Measurements from ENCODE around the gene ZNF292.
"Not testable (repeated sequence)": the region's sequence is repeated elsewhere in the genome, so short reads cannot be mapped to it uniquely, and the experiment has no call there.

ZNF292 gene

DNA sequence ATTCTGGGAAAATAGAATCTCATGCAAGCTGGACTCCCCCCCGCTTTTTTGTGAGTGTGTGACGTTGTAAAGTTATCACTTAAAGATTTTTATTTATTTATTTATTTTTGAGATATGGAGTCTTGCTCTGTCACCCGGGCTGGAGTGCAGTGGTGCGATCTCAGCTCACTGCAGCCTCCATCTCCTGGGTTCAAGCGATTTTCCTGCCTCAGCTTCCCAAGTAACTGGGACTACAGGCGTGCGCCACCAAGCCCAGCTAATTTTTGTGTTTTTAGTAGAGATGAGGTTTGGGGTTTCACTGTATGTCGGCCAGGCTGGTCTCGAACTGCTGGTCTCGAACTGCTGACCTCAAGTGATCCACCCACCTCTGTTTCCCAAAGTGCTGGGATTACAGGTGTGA is 2.2 kb downstream of the ZNF292 start:
- H3K27ac ChIP-seq (ENCODE audit: insufficient read depth, low read depth, low read length, poor library complexity, severe bottlenecking); H3K36me3 ChIP-seq (ENCODE audit: control insufficient read depth, insufficient read depth, low read length); H3K9me3 ChIP-seq (ENCODE audit: control insufficient read depth, low read length); H3K4me1 ChIP-seq (ENCODE audit: control insufficient read depth, insufficient read depth, low read length): not testable (repeated sequence)
- Histone ChIP-seq H3K4me3 (ENCODE audit: insufficient read depth, low read depth, low read length) (peak overlapping the region; percentile 60), H3K27me3 (ENCODE audit: control insufficient read depth, insufficient read depth, low read length, poor library complexity, severe bottlenecking) (peaks cover 11% of the 10 kb centered on the region)
- WGBS, 2 experiments, result 88 to 94% methylated on average over 8 to 9 of the region's 10 CpGs

DNA sequence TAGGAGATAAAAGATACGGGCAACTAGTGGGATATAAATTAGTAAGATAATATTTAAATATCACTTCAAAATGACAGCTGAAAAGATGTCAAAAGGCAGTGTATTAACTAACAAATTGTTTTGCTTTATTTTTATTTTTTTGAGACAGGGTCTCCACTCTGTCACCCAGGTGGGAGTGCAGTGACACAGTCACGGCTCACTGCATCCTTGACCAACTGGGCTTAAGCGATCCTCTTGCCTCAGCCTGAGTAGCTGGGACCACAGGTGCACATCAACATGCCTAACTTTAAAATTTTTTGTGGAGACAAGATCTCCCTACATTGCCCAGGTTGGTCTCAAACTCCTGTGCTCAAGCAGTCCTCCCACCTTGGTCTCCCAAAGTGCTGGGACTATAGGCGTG is 5.9 kb downstream of the ZNF292 start:
- H3K27ac ChIP-seq (ENCODE audit: insufficient read depth, low read depth, low read length, poor library complexity, severe bottlenecking), result no peak overlapping the region
- no peak overlapping the region for H3K4me3 ChIP-seq (ENCODE audit: insufficient read depth, low read depth, low read length)
- 90 to 95% methylated on average over 3 to 4 of the region's 4 CpGs for WGBS, 2 experiments
- no peaks in the 10 kb centered on the region for H3K9me3 ChIP-seq (ENCODE audit: control insufficient read depth, low read length)
- H3K27me3 ChIP-seq (ENCODE audit: control insufficient read depth, insufficient read depth, low read length, poor library complexity, severe bottlenecking), result no peaks in the 10 kb centered on the region
- no peaks in the 10 kb centered on the region for H3K4me1 ChIP-seq (ENCODE audit: control insufficient read depth, insufficient read depth, low read length)
- H3K36me3 ChIP-seq (ENCODE audit: control insufficient read depth, insufficient read depth, low read length), result peaks cover 4% of the 10 kb centered on the region

DNA sequence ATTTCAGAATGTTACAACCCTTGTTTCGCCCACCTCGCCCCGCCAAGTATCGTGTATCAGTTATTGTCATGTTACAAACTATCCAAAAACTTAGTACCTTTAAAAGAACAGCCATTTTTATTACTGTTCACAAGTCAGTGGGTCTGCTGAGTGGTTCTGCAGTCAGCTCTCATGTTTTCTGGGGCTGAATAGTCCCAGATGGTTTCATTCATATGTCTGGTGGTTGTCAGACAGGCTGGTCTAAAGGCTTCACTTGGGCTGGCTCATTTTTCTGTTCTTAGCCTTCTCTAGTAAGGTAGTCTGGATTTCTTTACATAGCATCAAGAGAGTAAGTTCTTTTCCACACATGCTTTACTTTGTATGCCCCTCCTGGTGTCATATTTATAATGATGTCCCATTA is 8.6 kb downstream of the ZNF292 start:
- no peak overlapping the region for H3K4me3 ChIP-seq (ENCODE audit: insufficient read depth, low read depth, low read length)
- H3K27me3 ChIP-seq (ENCODE audit: control insufficient read depth, insufficient read depth, low read length, poor library complexity, severe bottlenecking), result no peaks in the 10 kb centered on the region
- no peaks in the 10 kb centered on the region for H3K36me3 ChIP-seq (ENCODE audit: control insufficient read depth, insufficient read depth, low read length)
- no peak overlapping the region for H3K27ac ChIP-seq (ENCODE audit: insufficient read depth, low read depth, low read length, poor library complexity, severe bottlenecking)
- H3K4me1 ChIP-seq (ENCODE audit: control insufficient read depth, insufficient read depth, low read length), result no peaks in the 10 kb centered on the region
- no peaks in the 10 kb centered on the region for H3K9me3 ChIP-seq (ENCODE audit: control insufficient read depth, low read length)
- whole genome bisulfite sequencing, 2 experiments, result 86 to 95% methylated on average over 4 of the region's 4 CpGs

DNA sequence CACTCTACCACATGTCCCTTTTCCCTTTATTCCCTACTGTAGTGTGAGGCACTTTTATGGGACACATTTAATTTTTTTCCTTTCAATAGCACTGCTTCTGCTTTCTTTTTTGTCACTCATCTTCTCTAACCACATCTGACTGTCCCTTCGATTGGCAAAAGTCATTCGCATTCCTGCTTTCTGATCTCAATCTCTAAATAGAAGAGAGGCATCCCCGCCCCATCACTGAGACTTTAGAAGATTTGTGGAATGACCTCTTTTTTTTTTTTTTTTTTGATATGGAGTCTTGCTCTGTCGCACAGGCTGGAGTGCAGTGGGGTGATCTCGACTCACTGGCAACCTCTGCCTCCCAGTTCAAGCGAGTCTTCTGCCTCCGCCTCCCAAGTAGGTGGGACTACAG is 9.1 kb downstream of the ZNF292 start:
- Histone ChIP-seq H3K27ac (ENCODE audit: insufficient read depth, low read depth, low read length, poor library complexity, severe bottlenecking) (no peak overlapping the region), H3K4me1 (ENCODE audit: control insufficient read depth, insufficient read depth, low read length) (no peaks in the 10 kb centered on the region), H3K9me3 (ENCODE audit: control insufficient read depth, low read length) (no peaks in the 10 kb centered on the region), H3K4me3 (ENCODE audit: insufficient read depth, low read depth, low read length) (no peak overlapping the region), H3K36me3 (ENCODE audit: control insufficient read depth, insufficient read depth, low read length) (no peaks in the 10 kb centered on the region), H3K27me3 (ENCODE audit: control insufficient read depth, insufficient read depth, low read length, poor library complexity, severe bottlenecking) (no peaks in the 10 kb centered on the region)
- WGBS, 2 experiments, result 92 to 95% methylated on average over 7 of the region's 7 CpGs

DNA sequence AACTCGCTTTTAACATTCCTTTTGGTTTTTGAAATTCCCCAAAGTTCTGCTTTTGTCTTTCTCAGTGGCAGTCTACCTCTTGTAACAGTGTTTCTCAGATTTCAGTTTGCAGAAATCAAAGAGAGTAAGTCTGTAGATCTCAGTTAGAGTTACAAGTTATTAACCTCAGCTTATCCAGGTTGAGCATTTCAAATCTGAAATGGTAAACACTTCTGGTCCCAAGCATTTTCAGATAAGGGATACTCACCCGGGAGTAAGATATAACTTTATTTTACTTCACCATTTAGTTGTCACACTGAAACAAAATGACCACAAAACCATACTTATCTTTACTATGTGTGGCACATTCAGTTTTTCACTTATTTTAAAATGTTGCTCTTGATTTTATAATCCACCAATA is 9.8 kb downstream of the ZNF292 start:
- no peaks in the 10 kb centered on the region for H3K36me3 ChIP-seq (ENCODE audit: control insufficient read depth, insufficient read depth, low read length)
- H3K27me3 ChIP-seq (ENCODE audit: control insufficient read depth, insufficient read depth, low read length, poor library complexity, severe bottlenecking), result no peaks in the 10 kb centered on the region
- no peak overlapping the region for H3K4me3 ChIP-seq (ENCODE audit: insufficient read depth, low read depth, low read length)
- H3K9me3 ChIP-seq (ENCODE audit: control insufficient read depth, low read length), result no peaks in the 10 kb centered on the region
- H3K4me1 ChIP-seq (ENCODE audit: control insufficient read depth, insufficient read depth, low read length), result peaks cover under 1% of the 10 kb centered on the region
- H3K27ac ChIP-seq (ENCODE audit: insufficient read depth, low read depth, low read length, poor library complexity, severe bottlenecking), result no peak overlapping the region
- whole genome bisulfite sequencing, 2 experiments, result 88 to 89% methylated on average over 2 of the region's 2 CpGs

DNA sequence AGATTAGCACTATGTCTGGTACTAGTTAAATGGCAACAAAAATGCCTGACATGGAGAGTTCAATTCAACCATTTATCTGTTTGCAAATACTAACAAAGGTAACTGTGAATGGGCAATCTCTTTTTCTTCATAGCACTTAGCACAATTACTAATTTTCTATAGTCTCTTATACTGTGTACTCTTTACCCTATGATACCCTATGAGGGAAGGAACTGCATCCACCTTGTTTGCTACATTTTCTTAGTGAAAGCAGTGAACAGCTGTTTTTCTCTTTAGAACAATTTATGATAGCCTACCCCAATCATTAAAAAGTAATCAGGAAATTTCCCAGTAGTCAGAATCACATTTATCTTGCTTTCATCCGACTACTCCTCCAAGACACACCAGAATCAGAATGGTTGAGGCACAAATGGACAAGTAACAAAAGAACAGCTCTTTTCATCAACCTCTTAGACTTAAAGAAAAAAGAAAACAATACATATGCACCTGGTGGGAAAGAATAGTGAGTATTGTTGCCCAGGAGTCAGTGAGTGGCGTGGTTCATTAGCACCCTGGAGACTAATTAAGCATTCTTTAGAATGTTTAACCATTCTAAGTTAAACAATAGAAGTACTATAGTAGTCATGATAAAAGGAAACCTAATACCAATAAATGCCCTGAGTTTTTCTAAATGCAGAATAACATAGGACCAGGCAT is 16.7 kb downstream of the ZNF292 start:
- Histone ChIP-seq H3K9me3 (ENCODE audit: control insufficient read depth, low read length) (no peaks in the 10 kb centered on the region), H3K27me3 (ENCODE audit: control insufficient read depth, insufficient read depth, low read length, poor library complexity, severe bottlenecking) (no peaks in the 10 kb centered on the region), H3K27ac (ENCODE audit: insufficient read depth, low read depth, low read length, poor library complexity, severe bottlenecking) (no peak overlapping the region), H3K4me3 (ENCODE audit: insufficient read depth, low read depth, low read length) (no peak overlapping the region), H3K36me3 (ENCODE audit: control insufficient read depth, insufficient read depth, low read length) (no peaks in the 10 kb centered on the region), H3K4me1 (ENCODE audit: control insufficient read depth, insufficient read depth, low read length) (peaks cover 13% of the 10 kb centered on the region)
- 10 to 26% methylated on average over 2 of the region's 2 CpGs for WGBS, 2 experiments

DNA sequence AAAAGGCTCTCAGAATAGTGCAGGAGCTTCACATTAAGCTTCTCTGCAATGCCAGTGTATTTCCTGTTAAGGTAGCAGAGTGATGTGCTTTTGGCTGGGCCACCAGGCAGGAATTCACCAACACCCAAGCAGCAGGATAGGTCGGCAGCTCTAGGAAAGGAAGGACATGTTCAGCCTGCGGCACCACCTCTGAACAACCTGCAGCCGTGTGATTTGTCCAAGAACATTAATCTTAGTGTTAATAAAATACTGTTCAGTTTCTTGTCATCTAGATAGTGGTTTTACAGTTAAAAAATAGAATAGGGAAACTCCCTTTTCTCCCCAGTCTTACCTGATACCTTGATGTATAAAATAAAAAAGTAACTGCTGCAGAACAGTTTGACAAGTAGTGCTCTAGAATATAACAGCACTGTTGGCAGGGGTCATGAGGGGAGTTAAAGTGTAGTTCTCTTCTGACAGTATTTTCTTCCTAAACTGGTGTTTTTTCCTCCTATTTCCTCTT is 18.8 kb downstream of the ZNF292 start:
- WGBS, 2 experiments, result 77 to 84% methylated on average over 3 of the region's 3 CpGs

DNA sequence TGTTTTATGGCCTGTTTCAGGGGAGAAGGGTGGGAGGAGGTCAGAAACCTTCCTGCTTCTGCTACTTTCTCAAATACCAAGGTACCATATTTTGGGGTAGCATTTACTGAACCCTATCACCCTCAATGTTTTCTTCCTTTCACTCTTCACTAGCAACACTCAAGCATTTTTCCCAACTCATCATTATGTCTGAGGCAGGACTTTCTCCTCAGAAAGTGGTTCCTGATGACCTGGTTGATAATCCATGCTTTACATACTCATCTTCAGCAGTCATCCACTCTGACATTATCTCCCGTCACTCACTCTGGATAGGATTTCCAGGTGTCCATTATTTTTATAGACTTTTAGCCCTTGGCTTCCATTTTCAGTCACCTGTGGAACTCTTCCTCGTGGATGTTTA is 21.1 kb downstream of the ZNF292 start:
- Histone ChIP-seq H3K36me3 (ENCODE audit: control insufficient read depth, insufficient read depth, low read length) (no peaks in the 10 kb centered on the region), H3K4me1 (ENCODE audit: control insufficient read depth, insufficient read depth, low read length) (peaks cover 13% of the 10 kb centered on the region), H3K27ac (ENCODE audit: insufficient read depth, low read depth, low read length, poor library complexity, severe bottlenecking) (no peak overlapping the region), H3K9me3 (ENCODE audit: control insufficient read depth, low read length) (no peaks in the 10 kb centered on the region), H3K4me3 (ENCODE audit: insufficient read depth, low read depth, low read length) (no peak overlapping the region), H3K27me3 (ENCODE audit: control insufficient read depth, insufficient read depth, low read length, poor library complexity, severe bottlenecking) (no peaks in the 10 kb centered on the region)
- 93 to 100% methylated on average over 1 to 2 of the region's 2 CpGs for WGBS, 2 experiments

More for the DNA sequence above, 18.8 kb downstream of the ZNF292 start:
- no peaks in the 10 kb centered on the region for H3K27me3 ChIP-seq (ENCODE audit: control insufficient read depth, insufficient read depth, low read length, poor library complexity, severe bottlenecking)
- peaks cover 13% of the 10 kb centered on the region for H3K4me1 ChIP-seq (ENCODE audit: control insufficient read depth, insufficient read depth, low read length)
- no peak overlapping the region for H3K4me3 ChIP-seq (ENCODE audit: insufficient read depth, low read depth, low read length)
- no peaks in the 10 kb centered on the region for H3K9me3 ChIP-seq (ENCODE audit: control insufficient read depth, low read length)
- H3K36me3 ChIP-seq (ENCODE audit: control insufficient read depth, insufficient read depth, low read length), result no peaks in the 10 kb centered on the region
- no peak overlapping the region for H3K27ac ChIP-seq (ENCODE audit: insufficient read depth, low read depth, low read length, poor library complexity, severe bottlenecking)

DNA sequence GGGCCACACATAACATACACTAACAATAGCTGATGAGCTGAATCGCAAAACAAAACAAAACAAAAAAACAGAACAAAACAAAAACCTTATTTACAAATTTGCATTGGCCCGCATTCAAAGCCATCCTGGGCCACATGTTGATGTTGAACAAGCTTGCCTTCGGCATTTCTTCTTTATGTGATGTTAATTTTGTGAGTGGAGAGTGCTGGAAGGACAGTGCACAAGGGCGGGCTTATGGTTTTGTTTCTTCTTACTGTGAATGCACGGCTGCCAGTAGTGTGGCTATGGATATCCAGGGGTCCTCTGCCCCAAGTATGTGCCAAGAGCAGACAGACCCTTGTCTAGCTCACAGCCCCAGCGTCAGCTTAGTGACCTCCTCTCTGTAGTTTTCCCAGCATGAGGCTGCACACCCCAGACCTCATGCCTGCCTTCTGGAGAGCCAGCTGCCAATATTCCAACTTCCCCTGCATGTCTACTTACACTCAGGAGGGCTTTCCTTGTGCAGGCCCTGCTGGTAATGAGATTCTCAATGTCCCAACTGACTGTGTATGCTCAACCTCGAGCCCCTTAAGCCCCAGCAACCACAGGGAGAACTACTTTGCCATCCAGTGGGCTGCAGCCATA is 24.9 kb downstream of the ZNF292 start:
- Histone ChIP-seq H3K27me3 (ENCODE audit: control insufficient read depth, insufficient read depth, low read length, poor library complexity, severe bottlenecking) (no peaks in the 10 kb centered on the region), H3K4me3 (ENCODE audit: insufficient read depth, low read depth, low read length) (no peak overlapping the region), H3K9me3 (ENCODE audit: control insufficient read depth, low read length) (no peaks in the 10 kb centered on the region), H3K36me3 (ENCODE audit: control insufficient read depth, insufficient read depth, low read length) (no peaks in the 10 kb centered on the region), H3K4me1 (ENCODE audit: control insufficient read depth, insufficient read depth, low read length) (peaks cover 6% of the 10 kb centered on the region), H3K27ac (ENCODE audit: insufficient read depth, low read depth, low read length, poor library complexity, severe bottlenecking) (no peak overlapping the region)
- whole genome bisulfite sequencing, 2 experiments, result 65 to 67% methylated on average over 7 of the region's 7 CpGs

DNA sequence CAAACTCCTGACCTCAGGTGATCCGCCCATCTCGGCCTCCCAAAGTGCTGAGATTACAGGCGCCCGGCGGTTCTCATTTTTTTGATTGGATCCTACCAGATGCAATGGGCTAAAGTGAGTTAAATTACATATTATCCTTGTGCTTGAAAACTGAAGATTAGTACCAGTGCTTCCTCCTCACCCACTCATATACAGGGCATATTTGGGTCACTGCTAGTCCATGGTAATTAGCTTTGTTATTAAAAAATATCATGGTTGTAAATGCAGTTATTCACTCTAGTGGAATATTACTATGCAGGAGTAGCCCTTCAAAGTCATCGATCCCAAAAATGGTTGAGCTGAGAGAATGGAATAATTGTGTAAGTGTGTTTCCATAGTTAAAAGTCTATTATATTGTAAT is 26.5 kb downstream of the ZNF292 start:
- Histone ChIP-seq H3K27me3 (ENCODE audit: control insufficient read depth, insufficient read depth, low read length, poor library complexity, severe bottlenecking) (no peaks in the 10 kb centered on the region), H3K36me3 (ENCODE audit: control insufficient read depth, insufficient read depth, low read length) (no peaks in the 10 kb centered on the region), H3K9me3 (ENCODE audit: control insufficient read depth, low read length) (no peaks in the 10 kb centered on the region), H3K4me3 (ENCODE audit: insufficient read depth, low read depth, low read length) (no peak overlapping the region), H3K4me1 (ENCODE audit: control insufficient read depth, insufficient read depth, low read length) (peaks cover 6% of the 10 kb centered on the region), H3K27ac (ENCODE audit: insufficient read depth, low read depth, low read length, poor library complexity, severe bottlenecking) (no peak overlapping the region)
- WGBS, 2 experiments, result 89 to 93% methylated on average over 6 of the region's 6 CpGs

Measured in ectodermal cell (in vitro differentiated cells).